HS-5 (cell line): ENCODE measurements around the gene PPP2R2D.
"Not testable (repeated sequence)": the region's sequence is repeated elsewhere in the genome, so short reads cannot be mapped to it uniquely, and the experiment has no call there.

ENCODE experiments used
- DNase-seq: peaks from one replicate; pipeline ENCODE4 v3.0.0-alpha.2; 2012; ENCODE audit warnings: low read depth

Gene PPP2R2D

GRCh38 chr10:131977323-131978096 is 76.7 kb downstream of the PPP2R2D start:
- no peak for DNase-seq

DNA sequence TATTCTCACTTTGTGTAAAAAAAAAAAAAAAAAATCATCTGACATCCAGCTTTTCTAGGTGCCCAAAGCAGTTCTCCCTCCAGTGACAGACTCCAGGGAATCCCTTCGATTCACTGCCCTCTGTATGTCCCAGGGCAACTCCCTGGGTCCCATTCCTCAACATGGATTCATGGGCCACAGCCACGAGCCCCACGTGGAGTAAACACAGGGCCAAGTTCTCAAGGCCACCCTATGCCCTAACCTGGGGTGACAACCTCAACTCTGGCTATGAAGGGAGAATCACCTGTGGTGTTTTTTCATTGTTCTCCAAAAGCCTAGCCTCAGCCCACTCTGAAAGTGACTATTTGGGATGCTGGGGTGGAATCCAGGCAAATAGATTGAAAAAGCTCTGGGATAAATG is 77.6 kb downstream of the PPP2R2D start:
- DNase-seq = no peak

DNA sequence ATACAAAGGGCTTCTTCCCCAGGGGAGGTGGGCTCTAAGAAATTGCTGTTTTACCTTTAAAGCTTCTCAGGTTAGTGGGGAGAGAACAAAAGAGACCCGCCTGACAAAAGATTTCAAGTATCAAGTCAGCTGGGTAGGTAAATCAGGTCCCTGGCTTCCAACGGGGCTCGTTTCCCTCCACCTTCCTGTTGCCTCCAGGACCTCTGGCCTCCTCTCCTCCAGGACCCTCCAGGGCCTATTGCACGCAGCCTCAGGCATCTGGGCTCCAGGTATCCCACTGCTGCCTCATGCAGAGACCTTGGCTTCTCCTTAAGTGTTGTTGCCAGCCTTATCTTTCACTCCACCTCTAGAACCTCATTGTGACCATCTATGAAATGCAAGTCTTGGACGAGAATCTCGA is 78.0 kb downstream of the PPP2R2D start:
- no peak for DNase-seq

DNA sequence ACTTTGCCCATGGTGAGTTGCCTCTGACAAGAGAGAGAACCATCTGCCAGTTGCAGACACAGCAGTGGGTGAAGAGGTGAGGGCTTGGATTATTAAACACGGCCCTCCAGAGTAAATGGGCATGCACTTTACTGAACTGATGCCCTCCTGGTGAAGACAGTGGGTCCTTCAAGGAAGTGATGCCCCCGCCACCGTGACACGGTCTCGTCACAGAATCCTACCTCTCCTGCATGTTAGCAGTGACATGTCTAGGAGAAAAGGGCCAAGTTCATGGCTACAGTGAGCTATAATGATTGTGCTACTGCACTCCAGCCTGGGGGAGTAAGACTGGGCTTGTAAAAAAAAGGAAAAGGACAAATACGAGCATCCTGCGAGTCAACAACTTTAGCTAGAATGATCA is 78.5 kb downstream of the PPP2R2D start:
- DNase-seq = no peak

GRCh38 chr10:131979821-131980270 is 79.0 kb downstream of the PPP2R2D start:
- no peak for DNase-seq

GRCh38 chr10:131980321-131980720 is 79.5 kb downstream of the PPP2R2D start:
- no peak for DNase-seq

GRCh38 chr10:131980761-131981428 is 80.1 kb downstream of the PPP2R2D start:
- no peak for DNase-seq

- peak; percentile 58 for DNase-seq
These were observed 80.8 kb downstream of the PPP2R2D start, which contains the start of gene BNIP3 for GRCh38 chr10:131981429-131982184. TSS of gene BNIP3 (minus strand) at chr10:131981923. CDS start at chr10:131981806, 117 bp downstream.

DNA sequence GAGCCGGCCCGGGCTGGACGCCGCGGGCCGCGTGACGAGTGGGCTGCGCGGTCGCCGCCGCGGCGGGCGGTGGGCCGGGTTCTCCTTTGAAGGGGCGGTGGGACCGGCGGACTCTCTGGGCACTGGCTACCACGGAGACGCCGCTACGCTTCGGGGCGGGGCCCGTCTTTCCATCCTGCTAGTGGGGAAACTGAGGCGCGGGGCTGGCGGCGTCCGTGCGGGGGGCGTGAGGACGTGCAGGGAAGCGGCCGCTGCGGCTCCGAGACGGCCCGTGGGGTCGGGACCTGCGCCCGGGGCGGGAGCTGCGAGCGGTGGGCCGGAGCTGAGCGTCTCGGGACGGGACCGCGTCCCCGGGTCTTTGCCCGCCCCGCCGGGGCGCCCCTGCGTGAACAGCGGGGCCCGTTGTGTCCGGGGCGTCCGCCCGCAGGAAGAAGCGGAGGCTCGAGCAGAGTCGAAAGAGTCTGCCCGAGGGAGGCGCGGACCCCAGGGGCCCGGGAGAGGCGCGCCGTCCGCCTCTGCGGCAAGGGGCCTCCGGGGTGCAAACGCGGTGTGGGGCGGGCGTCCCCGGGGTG is 81.5 kb downstream of the PPP2R2D start:
- no peak for DNase-seq

GRCh38 chr10:131982796-131983195 is 82.0 kb downstream of the PPP2R2D start:
- no peak for DNase-seq

DNA sequence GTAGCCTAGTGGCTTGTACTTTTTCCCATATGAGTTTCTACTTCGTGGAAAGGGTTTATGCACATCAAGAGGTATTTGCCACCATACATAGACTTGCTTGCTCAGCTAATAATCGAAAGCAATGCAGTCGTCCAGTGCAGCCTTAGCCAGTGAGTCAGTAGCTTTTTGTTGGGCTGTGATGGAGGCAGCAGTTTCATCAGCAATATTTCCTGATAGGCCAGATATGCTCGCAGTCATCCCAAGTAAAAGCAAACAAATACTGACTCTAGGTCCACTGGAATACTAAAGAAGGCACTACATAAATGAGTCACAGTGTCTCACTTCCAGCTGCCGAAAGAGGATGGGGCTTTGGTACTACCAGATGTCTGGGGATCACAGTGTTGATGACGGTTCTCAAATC is 83.0 kb downstream of the PPP2R2D start:
- DNase-seq = peak; percentile 80

GRCh38 chr10:131986851-131987250 is 86.0 kb downstream of the PPP2R2D start:
- not testable (repeated sequence) for DNase-seq

DNA sequence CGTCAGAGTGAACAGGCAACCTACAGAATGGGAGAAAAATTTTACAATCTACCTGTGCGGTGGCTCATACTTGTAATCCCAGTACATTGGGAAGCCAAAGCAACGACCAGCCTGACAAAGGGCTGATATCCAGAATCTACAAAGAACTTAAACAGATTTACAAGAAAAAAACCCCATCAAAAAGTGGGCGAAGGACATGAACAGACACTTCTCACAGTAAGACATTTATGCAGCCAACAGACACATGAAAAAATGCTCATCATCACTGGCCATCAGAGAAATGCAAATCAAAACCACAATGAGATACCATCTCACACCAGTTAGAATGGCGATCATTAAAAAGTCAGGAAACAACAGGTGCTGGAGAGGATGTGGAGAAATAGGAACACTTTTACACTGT is 86.5 kb downstream of the PPP2R2D start:
- DNase-seq = not testable (repeated sequence)

DNA sequence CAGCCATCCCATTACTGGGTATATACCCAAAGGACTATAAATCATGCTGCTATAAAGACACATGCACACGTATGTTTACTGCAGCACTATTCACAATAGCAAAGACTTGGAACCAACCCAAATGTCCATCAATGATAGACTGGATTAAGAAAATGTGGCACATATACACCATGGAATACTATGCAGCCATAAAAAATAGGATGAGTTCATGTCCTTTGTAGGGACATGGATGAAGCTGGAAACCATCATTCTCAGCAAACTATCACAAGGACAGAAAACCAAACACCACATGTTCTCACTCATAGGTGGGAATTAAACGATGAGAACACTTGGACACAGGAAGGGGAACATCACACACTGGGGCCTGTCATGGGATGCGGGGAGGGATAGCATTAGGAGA is 87.0 kb downstream of the PPP2R2D start:
- DNase-seq = not testable (repeated sequence)

DNA sequence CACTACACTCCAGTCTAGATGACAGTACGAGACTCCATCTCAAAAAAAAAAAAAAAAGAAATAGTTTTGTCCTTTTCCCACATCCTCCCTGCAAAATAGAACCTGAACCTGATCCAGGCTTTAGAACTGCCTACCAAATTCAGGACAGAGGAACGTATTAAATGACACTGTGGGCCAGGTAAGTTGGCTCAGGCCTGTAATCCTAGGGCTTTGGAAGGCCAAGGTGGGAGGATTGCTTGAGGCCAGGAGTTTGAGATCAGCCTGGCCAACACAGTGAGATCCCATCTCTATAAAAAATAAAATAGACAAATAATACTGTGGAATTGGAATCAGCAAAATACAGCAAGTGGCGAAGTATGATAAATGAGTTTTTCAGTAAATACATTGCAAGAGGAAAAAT is 90.9 kb downstream of the PPP2R2D start:
- no peak for DNase-seq

DNA sequence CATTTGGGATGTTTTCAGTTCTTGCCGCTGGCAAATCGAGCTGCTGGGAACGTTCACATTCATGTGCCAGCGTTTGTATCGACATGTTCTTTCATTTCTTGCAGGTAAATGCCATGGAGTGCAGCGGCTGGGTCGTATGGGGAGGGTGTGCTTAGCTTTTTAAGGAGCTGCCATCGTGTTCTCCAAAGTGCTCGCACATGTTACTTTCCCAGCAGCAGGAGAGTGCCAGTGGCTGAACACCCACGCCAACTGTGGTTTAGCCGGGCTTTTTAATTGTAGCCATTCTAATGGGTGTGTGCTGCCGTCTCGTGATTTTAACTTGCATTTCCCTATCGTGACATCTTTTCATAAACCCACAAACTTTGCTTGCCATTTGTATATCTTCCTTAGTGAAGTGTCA is 92.5 kb downstream of the PPP2R2D start:
- DNase-seq = no peak

DNA sequence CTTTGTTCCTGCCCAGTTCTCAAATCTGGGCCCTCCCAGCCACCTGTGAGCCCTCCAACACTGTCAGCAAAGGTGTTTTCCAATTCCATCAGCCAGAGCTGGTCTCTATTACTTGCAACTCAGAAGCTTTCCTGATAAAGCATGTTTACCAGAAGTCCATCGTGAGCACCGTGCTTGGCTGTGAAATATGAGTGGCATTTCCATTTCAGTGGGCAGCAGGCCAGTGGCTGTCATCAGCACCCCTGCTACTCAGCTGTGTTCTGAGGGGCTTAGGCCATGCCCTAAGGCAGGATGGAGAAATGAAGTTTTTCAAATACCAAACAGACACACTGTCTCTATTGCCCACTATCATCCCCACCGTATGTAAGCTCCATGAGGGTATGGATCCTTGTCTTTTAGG is 93.6 kb downstream of the PPP2R2D start:
- no peak for DNase-seq

- no peak for DNase-seq
These were observed 95.9 kb downstream of the PPP2R2D start for GRCh38 chr10:131996466-131997365.

DNA sequence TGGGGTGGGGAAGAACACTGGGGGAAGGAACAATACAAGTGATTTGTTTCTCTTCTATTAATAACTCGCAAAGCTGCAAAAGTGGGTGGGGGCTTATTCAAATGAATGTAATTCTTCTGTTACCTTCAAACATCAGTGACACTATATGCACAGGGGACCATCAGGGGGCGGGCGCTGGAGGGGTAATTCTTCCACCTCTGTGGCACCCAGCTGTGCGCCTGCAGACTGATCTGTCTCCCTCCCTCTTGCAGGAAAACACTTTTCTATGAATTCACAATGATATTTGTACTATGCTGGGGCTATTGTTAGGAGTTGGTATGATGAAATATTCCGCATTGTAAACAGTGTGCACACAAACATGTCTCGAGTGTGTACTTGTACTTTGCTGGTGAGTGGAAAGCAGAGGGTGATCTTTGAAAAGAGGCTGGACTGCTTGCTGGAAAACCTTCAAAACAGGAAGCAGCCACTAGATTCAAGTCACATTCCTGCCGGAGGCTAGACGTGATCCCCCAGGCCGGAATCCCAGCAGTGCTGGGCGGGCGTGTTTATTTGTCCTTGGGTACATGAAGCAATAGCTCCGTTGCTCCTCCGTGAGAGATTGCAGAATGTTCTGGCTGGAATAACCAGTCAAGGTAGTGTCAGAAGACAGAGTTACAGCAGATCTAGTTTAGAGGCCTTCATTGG is 96.7 kb downstream of the PPP2R2D start:
- DNase-seq = no peak

GRCh38 chr10:131998050-131998844 is 97.4 kb downstream of the PPP2R2D start:
- DNase-seq = no peak
